ENCODE results near the gene PDCD4.

GRCh38 chr10:110827875-110828274 is 43.9 kb upstream of the PDCD4 start:
- TF ChIP-seq ELF4 (CRISPR knock-in tag; IDR thresholded peaks at IDR 0.05; ENCODE audit: borderline replicate concordance) (no peak), ZNF782 (CRISPR knock-in tag; IDR thresholded peaks at IDR 0.05; ENCODE audit: borderline replicate concordance) (no peak), ERF (CRISPR knock-in tag; IDR thresholded peaks at IDR 0.05) (no peak), ZFX (CRISPR knock-in tag; IDR thresholded peaks at IDR 0.05; ENCODE audit: low read depth) (0 out of 2 replicates have a peak, but pooled peaks have one; percentile 12), SIX4 (CRISPR knock-in tag; IDR thresholded peaks at IDR 0.05) (no peak), MEIS2 (CRISPR knock-in tag; IDR thresholded peaks at IDR 0.05) (no peak), ARNT (IDR thresholded peaks at IDR 0.05) (no peak), ZNF790 (CRISPR knock-in tag; IDR thresholded peaks at IDR 0.05; ENCODE audit: borderline replicate concordance) (no peak), ZSCAN12 (CRISPR knock-in tag; IDR thresholded peaks at IDR 0.05) (no peak), ZNF343 (CRISPR knock-in tag; IDR thresholded peaks at IDR 0.05) (no peak), RAD21 (CRISPR knock-in tag; IDR thresholded peaks at IDR 0.05) (no peak), ZBTB7A (CRISPR knock-in tag; IDR thresholded peaks at IDR 0.05) (no peak)
